ENCODE data around the gene CACNG8. TPM values are rescaled to one million over a fixed set of nuclear protein-coding genes. Genes with fewer than 3 reads are reported as not detected.

CACNG8 gene
- total and polyA plus RNA-seq, 12 donors, result 0.03 to 0.31 (median 0.14) TPM; not detected in 1

DNA sequence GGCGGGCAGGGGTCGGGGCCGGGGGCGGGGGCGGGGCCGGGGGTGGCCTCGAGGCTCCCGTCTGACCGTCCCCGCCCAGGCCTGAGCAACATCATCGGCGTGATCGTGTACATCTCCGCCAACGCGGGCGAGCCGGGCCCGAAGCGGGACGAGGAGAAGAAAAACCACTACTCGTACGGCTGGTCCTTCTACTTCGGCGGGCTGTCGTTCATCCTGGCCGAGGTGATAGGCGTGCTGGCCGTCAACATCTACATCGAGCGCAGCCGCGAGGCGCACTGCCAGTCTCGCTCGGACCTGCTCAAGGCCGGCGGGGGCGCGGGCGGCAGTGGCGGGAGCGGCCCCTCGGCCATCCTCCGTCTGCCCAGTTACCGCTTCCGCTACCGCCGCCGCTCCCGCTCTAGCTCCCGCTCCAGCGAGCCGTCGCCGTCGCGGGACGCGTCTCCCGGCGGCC is 19.3 kb downstream of the CACNG8 start:
- 4 to 5% methylated on average over 56 to 62 of the region's 62 CpGs for WGBS, 2 donors
- H3K27ac ChIP-seq, result peak overlapping the region in 9 of 10 donors; percentile 30 to 73 (median 60)
- H3K27me3 ChIP-seq, result peaks cover 11 to 83% (median 65%) of the 10 kb centered on the region in 7 donors
- no peaks in the 10 kb centered on the region for H3K9me3 ChIP-seq
- peak overlapping the region in 8 of 10 donors; percentile 17 to 48 (median 42) for H3K4me3 ChIP-seq
- ATAC-seq (no peak), DNase-seq (no peak)
- TF ChIP-seq, protein P1, sequence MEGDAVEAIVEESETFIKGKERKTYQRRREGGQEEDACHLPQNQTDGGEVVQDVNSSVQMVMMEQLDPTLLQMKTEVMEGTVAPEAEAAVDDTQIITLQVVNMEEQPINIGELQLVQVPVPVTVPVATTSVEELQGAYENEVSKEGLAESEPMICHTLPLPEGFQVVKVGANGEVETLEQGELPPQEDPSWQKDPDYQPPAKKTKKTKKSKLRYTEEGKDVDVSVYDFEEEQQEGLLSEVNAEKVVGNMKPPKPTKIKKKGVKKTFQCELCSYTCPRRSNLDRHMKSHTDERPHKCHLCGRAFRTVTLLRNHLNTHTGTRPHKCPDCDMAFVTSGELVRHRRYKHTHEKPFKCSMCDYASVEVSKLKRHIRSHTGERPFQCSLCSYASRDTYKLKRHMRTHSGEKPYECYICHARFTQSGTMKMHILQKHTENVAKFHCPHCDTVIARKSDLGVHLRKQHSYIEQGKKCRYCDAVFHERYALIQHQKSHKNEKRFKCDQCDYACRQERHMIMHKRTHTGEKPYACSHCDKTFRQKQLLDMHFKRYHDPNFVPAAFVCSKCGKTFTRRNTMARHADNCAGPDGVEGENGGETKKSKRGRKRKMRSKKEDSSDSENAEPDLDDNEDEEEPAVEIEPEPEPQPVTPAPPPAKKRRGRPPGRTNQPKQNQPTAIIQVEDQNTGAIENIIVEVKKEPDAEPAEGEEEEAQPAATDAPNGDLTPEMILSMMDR (IDR thresholded peaks at IDR 0.05), result no peak
- H3K4me1 ChIP-seq, result peaks cover 4 to 39% (median 22%) of the 10 kb centered on the region in 9 donors
- intact Hi-C loops (cut with DNase I), result no loop called here
- H3K36me3 ChIP-seq, result no peaks in the 10 kb centered on the region

DNA sequence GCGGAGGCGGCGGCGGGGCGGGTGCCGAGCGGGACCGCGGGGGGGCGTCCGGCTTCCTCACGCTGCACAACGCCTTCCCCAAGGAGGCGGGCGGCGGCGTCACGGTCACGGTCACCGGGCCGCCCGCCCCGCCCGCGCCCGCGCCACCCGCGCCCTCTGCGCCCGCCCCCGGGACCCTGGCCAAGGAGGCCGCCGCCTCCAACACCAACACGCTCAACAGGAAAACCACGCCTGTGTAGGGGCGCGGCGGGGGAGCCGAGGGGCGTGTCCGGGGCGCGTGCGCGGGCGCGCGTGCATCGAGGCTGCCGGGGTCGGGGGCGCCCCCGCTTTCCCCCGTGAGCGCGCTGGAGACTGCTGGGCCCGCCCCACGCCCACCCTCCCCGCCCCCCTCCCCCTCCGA is 19.9 kb downstream of the CACNG8 start:
- TF ChIP-seq, protein P1 (IDR thresholded peaks at IDR 0.05), result no peak
- WGBS, 2 donors, result 0 to 2% methylated on average over 11 to 61 of the region's 61 CpGs
- intact Hi-C loops (cut with DNase I), result no loop called here
- peaks cover 11 to 79% (median 63%) of the 10 kb centered on the region in 7 donors for H3K27me3 ChIP-seq
- H3K9me3 ChIP-seq, result no peaks in the 10 kb centered on the region
- ATAC-seq (peak in 5 of 8 donors; percentile 10 to 45 (median 40)), DNase-seq (peak; percentile 53 to 67)
- no peak overlapping the region for H3K27ac ChIP-seq
- H3K36me3 ChIP-seq, result no peaks in the 10 kb centered on the region
- H3K4me1 ChIP-seq, result peaks cover 4 to 38% (median 21%) of the 10 kb centered on the region in 9 donors
- H3K4me3 ChIP-seq, result peak overlapping the region in 6 of 10 donors; percentile 12 to 39 (median 26)

DNA sequence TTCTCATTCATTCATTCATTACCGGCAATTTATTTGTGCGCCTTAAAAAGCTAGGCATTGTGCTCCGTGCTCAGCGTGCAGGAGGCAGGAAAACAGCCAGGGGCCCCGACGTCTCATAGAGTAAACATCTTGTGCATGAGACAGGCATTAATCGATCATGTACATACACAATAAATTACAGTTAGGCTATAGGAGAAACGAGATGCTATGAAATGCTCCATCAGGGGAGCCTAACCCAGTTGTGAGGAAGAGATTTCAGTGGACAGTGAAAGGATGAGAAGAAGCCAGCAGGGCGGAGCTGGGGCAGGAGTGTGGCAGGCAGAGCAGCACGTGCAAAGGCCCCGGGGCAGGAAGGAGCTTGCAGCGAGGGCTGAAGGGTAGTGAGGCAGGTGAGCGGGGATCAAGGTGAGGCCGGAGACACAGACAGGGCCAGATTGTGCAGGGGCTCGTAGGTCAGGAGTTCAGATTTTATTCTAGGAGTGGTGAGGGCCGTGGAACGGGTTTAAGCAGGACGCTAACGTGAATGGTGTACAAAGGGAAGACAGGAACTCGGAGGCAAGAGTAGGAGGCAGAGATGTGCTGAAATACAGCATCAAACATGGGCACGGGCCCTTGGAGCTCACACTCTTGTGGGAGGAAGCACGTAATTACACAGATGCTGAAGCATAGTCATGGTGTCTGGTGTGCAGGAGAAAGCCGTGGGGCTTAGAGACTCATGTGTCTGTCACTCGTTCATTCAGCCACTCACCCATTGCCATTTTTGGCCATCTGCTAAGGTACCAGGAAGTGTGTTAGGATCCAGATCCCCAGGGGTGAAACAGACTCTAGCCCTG is 20.9 kb downstream of the CACNG8 start:
- Histone ChIP-seq H3K36me3 (no peaks in the 10 kb centered on the region), H3K9me3 (no peaks in the 10 kb centered on the region), H3K27me3 (peaks cover 11 to 75% (median 53%) of the 10 kb centered on the region in 7 donors), H3K4me3 (no peak overlapping the region), H3K27ac (no peak overlapping the region), H3K4me1 (peaks cover 0 to 29% (median 13%) of the 10 kb centered on the region in 9 donors)
- ATAC-seq (no peak), DNase-seq (no peak)
- 80 to 86% methylated on average over 24 of the region's 24 CpGs for WGBS, 2 donors
- TF ChIP-seq, protein P1 (IDR thresholded peaks at IDR 0.05), result no peak
- intact Hi-C loops (cut with DNase I), result no loop called here

DNA sequence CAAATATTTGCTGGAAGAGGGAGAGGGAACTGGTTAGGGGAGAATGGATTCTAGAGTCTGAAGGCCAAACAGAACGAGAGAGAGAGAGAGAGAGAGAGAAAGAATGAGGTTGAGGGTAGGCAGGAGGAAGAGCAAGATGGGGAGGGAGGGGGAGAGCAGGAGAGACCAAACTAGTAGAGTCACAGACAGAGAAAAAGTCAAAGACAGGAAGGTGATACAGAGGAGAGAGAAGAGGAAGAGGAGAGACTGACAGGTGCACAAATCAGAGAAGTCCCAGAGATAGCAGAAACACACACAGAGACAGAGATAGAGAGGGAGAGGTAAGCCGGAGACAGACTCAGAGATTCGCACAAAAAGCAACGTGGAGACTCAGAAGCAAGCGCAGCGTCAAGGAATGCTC is 23.1 kb downstream of the CACNG8 start:
- 74 to 75% methylated on average over 6 of the region's 6 CpGs for WGBS, 2 donors
- TF ChIP-seq, protein P1 (IDR thresholded peaks at IDR 0.05), result no peak

More for the DNA sequence above, 23.1 kb downstream of the CACNG8 start:
- DNase-seq (no peak), ATAC-seq (no peak)
- no peak overlapping the region for H3K4me3 ChIP-seq
- H3K27me3 ChIP-seq, result peaks cover 11 to 65% (median 39%) of the 10 kb centered on the region in 7 donors
- H3K4me1 ChIP-seq, result peaks cover 0 to 12% (median 4%) of the 10 kb centered on the region in 9 donors
- H3K9me3 ChIP-seq, result no peaks in the 10 kb centered on the region
- H3K27ac ChIP-seq, result no peak overlapping the region
- intact Hi-C loops (cut with DNase I), result no loop called here
- no peaks in the 10 kb centered on the region for H3K36me3 ChIP-seq
